Astrocyte (in vitro differentiated cells and primary cell): ENCODE measurements around the gene AK9. TPM values are rescaled to one million over a fixed set of nuclear protein-coding genes. Genes with fewer than 3 reads are reported as not detected.

Experiments
- DNase-seq: peaks from one replicate; pipeline ENCODE4 v3.0.0-alpha.2; 2010; ENCODE audit warnings: low read depth
- FAIRE-seq: peaks from 2 replicates; lab custom pipeline; 2011; peaks lifted over from hg19 to GRCh38; lab: Jason Lieb, UNC
- H2AFZ ChIP-seq: 2 replicates; pipeline ENCODE4 v1.6.0; 2012; ENCODE audit warnings: low read depth, low read length, inconsistent platforms
- H3K27ac ChIP-seq: 2 replicates; pipeline ENCODE4 v1.5.1; 2011; ENCODE audit warnings: low read depth, low read length, inconsistent platforms
- H3K27me3 ChIP-seq: 2 replicates; pipeline ENCODE4 v1.6.0; 2011; ENCODE audit warnings: low read length, inconsistent platforms; ENCODE audit not compliant: insufficient read depth
- H3K36me3 ChIP-seq: 2 replicates; pipeline ENCODE4 v1.5.1; 2011; ENCODE audit warnings: low read length, inconsistent platforms; ENCODE audit not compliant: insufficient read depth
- H3K4me1 ChIP-seq: 2 replicates; pipeline ENCODE4 v1.5.1; 2011; ENCODE audit warnings: low read length, inconsistent platforms; ENCODE audit not compliant: insufficient read depth
- H3K4me2 ChIP-seq: 2 replicates; pipeline ENCODE4 v1.6.0; 2012; ENCODE audit warnings: low read length, inconsistent platforms
- H3K4me3 ChIP-seq: 2 replicates; pipeline ENCODE4 v1.5.1; 2011; ENCODE audit warnings: low read depth, mild to moderate bottlenecking, low read length, inconsistent platforms; ENCODE audit not compliant: insufficient read depth
- H3K79me2 ChIP-seq: 2 replicates; pipeline ENCODE4 v1.6.0; 2012; ENCODE audit warnings: mild to moderate bottlenecking, low read length, inconsistent platforms; ENCODE audit not compliant: insufficient read depth
- H3K9ac ChIP-seq: 2 replicates; pipeline ENCODE4 v1.6.0; 2012; ENCODE audit warnings: mild to moderate bottlenecking, low read length, inconsistent platforms
- H3K9me3 ChIP-seq: 2 replicates; pipeline ENCODE4 v1.5.1; 2012; ENCODE audit warnings: low read depth, mild to moderate bottlenecking, low read length, inconsistent platforms; ENCODE audit not compliant: insufficient read depth
- H4K20me1 ChIP-seq: 2 replicates; pipeline ENCODE4 v1.6.0; 2012; ENCODE audit warnings: low read length, inconsistent platforms; ENCODE audit not compliant: insufficient read depth
- H3K27ac Mint-ChIP-seq: one replicate; pipeline ENCODE4 v1.8.0; 2021; ENCODE audit warnings: mild to moderate bottlenecking, mixed read lengths; ENCODE audit not compliant: unreplicated experiment
- H3K27me3 Mint-ChIP-seq: one replicate; pipeline ENCODE4 v1.8.0; 2021; ENCODE audit warnings: low read depth, mixed read lengths; ENCODE audit not compliant: unreplicated experiment
- H3K36me3 Mint-ChIP-seq: one replicate; pipeline ENCODE4 v1.8.0; 2021; ENCODE audit warnings: low read depth, mixed read lengths; ENCODE audit not compliant: unreplicated experiment
- H3K4me1 Mint-ChIP-seq: one replicate; pipeline ENCODE4 v1.8.0; 2021; ENCODE audit warnings: low read depth, mixed read lengths; ENCODE audit not compliant: unreplicated experiment
- H3K4me3 Mint-ChIP-seq: one replicate; pipeline ENCODE4 v1.8.0; 2021; ENCODE audit warnings: mild to moderate bottlenecking, moderate library complexity, mixed read lengths; ENCODE audit not compliant: unreplicated experiment
- H3K9me3 Mint-ChIP-seq: one replicate; pipeline ENCODE4 v1.8.0; 2021; ENCODE audit warnings: mild to moderate bottlenecking, mixed read lengths; ENCODE audit not compliant: unreplicated experiment
- EZH2 ChIP-seq: IDR thresholded peaks from 2 replicates; pipeline ENCODE4 v1.6.1; 2012; ENCODE audit warnings: mild to moderate bottlenecking, low read length, inconsistent platforms; ENCODE audit not compliant: insufficient read depth
- total RNA-seq: library from RNA; stranded (reverse); gene quantifications from 2 replicates; pipeline ENCODE4 v1.2.1, GENCODE V29; 2021
- TF ChIP-seq, protein P1 (sequence below): IDR thresholded peaks from 2 replicates; pipeline ENCODE4 v1.5.1; 2011; ENCODE audit warnings: low read depth, mild to moderate bottlenecking, inconsistent platforms, low read length, moderate library complexity; ENCODE audit not compliant: insufficient read depth

The AK9 gene
- total RNA-seq, 1 donor from 2014 or later, result 3.4 TPM

- no peak overlapping the region for H3K4me2 ChIP-seq
- H3K9me3 ChIP-seq, result no peaks in the 10 kb centered on the region
- no peaks in the 10 kb centered on the region for H3K36me3 ChIP-seq
- Mint-ChIP-seq H3K9me3 (no peaks in the 10 kb centered on the region), H3K36me3 (no peaks in the 10 kb centered on the region), H3K4me1 (no peaks in the 10 kb centered on the region), H3K27ac (no peak overlapping the region), H3K4me3 (no peak overlapping the region), H3K27me3 (no peaks in the 10 kb centered on the region)
- H3K4me3 ChIP-seq, result no peak overlapping the region
- H3K79me2 ChIP-seq, result no peaks in the 10 kb centered on the region
- H2AFZ ChIP-seq, result no peak overlapping the region
- TF ChIP-seq EZH2, result no peak
- TF ChIP-seq, protein P1, sequence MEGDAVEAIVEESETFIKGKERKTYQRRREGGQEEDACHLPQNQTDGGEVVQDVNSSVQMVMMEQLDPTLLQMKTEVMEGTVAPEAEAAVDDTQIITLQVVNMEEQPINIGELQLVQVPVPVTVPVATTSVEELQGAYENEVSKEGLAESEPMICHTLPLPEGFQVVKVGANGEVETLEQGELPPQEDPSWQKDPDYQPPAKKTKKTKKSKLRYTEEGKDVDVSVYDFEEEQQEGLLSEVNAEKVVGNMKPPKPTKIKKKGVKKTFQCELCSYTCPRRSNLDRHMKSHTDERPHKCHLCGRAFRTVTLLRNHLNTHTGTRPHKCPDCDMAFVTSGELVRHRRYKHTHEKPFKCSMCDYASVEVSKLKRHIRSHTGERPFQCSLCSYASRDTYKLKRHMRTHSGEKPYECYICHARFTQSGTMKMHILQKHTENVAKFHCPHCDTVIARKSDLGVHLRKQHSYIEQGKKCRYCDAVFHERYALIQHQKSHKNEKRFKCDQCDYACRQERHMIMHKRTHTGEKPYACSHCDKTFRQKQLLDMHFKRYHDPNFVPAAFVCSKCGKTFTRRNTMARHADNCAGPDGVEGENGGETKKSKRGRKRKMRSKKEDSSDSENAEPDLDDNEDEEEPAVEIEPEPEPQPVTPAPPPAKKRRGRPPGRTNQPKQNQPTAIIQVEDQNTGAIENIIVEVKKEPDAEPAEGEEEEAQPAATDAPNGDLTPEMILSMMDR, result no peak
- no peak for DNase-seq
- no peak overlapping the region for H3K9ac ChIP-seq
- no peaks in the 10 kb centered on the region for H4K20me1 ChIP-seq
- no peaks in the 10 kb centered on the region for H3K4me1 ChIP-seq
- H3K27ac ChIP-seq, result no peak overlapping the region
- H3K27me3 ChIP-seq, result no peaks in the 10 kb centered on the region
- no peak for FAIRE-seq
Observed at GRCh38 chr6:109662192-109662591, 28.8 kb downstream of the AK9 start.

GRCh38 chr6:109660526-109661320, 30.3 kb downstream of the AK9 start:
- TF ChIP-seq, protein P1, result no peak
- no peak for TF ChIP-seq EZH2
- Mint-ChIP-seq H3K27ac (no peak overlapping the region), H3K9me3 (no peaks in the 10 kb centered on the region), H3K27me3 (no peaks in the 10 kb centered on the region), H3K4me3 (no peak overlapping the region), H3K36me3 (no peaks in the 10 kb centered on the region), H3K4me1 (no peaks in the 10 kb centered on the region)
- Histone ChIP-seq H3K36me3 (no peaks in the 10 kb centered on the region), H3K4me3 (no peak overlapping the region), H4K20me1 (no peaks in the 10 kb centered on the region), H3K4me2 (no peak overlapping the region), H3K27me3 (no peaks in the 10 kb centered on the region), H2AFZ (no peak overlapping the region), H3K4me1 (no peaks in the 10 kb centered on the region), H3K79me2 (no peaks in the 10 kb centered on the region), H3K9ac (no peak overlapping the region), H3K27ac (no peak overlapping the region), H3K9me3 (no peaks in the 10 kb centered on the region)
- DNase-seq (no peak), FAIRE-seq (peak; percentile 23)

DNA sequence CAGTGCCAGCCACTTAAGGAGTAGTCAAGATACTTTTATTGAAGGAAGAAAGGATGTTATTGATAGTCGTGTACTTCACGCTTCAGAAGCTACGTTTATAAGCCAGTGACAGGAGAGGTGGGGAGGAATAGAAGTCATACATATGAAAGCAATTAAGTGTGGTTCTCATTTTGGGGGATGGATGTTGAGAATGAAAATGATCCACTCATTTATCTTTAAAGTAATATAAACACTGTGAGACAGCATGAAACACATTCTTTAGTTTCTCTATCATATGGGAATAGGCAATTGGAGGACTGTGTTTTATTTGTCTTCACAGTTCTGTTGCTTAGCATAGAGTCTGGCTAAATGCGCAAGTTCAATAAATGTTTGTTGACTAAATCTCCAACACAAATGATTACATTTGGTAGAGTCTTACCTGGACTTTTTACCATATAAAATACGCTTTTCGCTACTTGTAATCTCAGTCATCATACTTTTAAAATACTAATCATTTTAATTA, 35.2 kb downstream of the AK9 start:
- Histone ChIP-seq H3K27ac (no peak overlapping the region), H3K9ac (no peak overlapping the region), H4K20me1 (no peaks in the 10 kb centered on the region), H3K4me1 (no peaks in the 10 kb centered on the region), H3K27me3 (no peaks in the 10 kb centered on the region), H3K4me2 (no peak overlapping the region), H3K4me3 (no peak overlapping the region), H3K9me3 (no peaks in the 10 kb centered on the region), H2AFZ (no peak overlapping the region), H3K79me2 (no peaks in the 10 kb centered on the region), H3K36me3 (no peaks in the 10 kb centered on the region)
- no peaks in the 10 kb centered on the region for H3K27me3 Mint-ChIP-seq
- H3K27ac Mint-ChIP-seq, result no peak overlapping the region
- H3K36me3 Mint-ChIP-seq, result no peaks in the 10 kb centered on the region
- H3K9me3 Mint-ChIP-seq, result no peaks in the 10 kb centered on the region
- no peak for TF ChIP-seq EZH2
- TF ChIP-seq, protein P1, result no peak
- H3K4me1 Mint-ChIP-seq, result no peaks in the 10 kb centered on the region
- no peak overlapping the region for H3K4me3 Mint-ChIP-seq
- FAIRE-seq, result peak; percentile 56
- no peak for DNase-seq
